HEK293 (cell line): Measurements from ENCODE around the gene C1orf122.

Source experiments
- CTCF ChIA-PET: fragments of 350-600 bp; formaldehyde crosslinking; extraction: SDS; loops from one replicate; lab custom pipeline; 2021; ENCODE audit warnings: antibody characterized with exemption; lab: Yijun Ruan, JAX
- POLR2A ChIA-PET: fragments of 300-600 bp; formaldehyde crosslinking; extraction: SDS; loops from one replicate; lab custom pipeline; 2020; ENCODE audit warnings: antibody characterized with exemption, inconsistent platforms; lab: Yijun Ruan, JAX
- H3K27ac ChIP-seq: fragments of 200-500 bp; sonication (Bioruptor generic); 2 replicates; pipeline ENCODE4 v1.5.1; 2014; ENCODE audit warnings: low read depth, low read length, control low read depth, inconsistent platforms; ENCODE audit errors: extremely low read depth
- H3K36me3 ChIP-seq, 2 experiments: fragments of 200-500 bp in 1 of 2; sonication (Bioruptor generic) in 1 of 2; 1 replicate in 1 of 2; 2 replicates in 1 of 2; pipeline ENCODE4 v1.5.1; 2014 to 2017; ENCODE audit warnings: inconsistent platforms in 2 of 2, low read length in 2 of 2; ENCODE audit not compliant: control insufficient read depth in 2 of 2, insufficient read depth in 1 of 2
- H3K4me1 ChIP-seq: fragments of 200-500 bp; sonication (Bioruptor generic); 2 replicates; pipeline ENCODE4 v1.5.1; 2014; ENCODE audit warnings: mild to moderate bottlenecking, low read length, inconsistent platforms; ENCODE audit not compliant: control insufficient read depth, insufficient read depth
- H3K4me3 ChIP-seq: 2 replicates; pipeline ENCODE4 v1.5.1; 2011; ENCODE audit warnings: low read depth, mild to moderate bottlenecking, control low read depth, low read length, moderate library complexity
- H3K9me3 ChIP-seq: fragments of 200-500 bp; sonication (Bioruptor generic); 2 replicates; pipeline ENCODE4 v1.5.1; 2014; ENCODE audit warnings: low read depth, low read length, inconsistent platforms; ENCODE audit not compliant: control insufficient read depth, insufficient read depth
- FEZF1 ChIP-seq: fragments of 450-650 bp; formaldehyde crosslinking; IDR thresholded peaks from 2 replicates; pipeline ENCODE4 v1.5.1; 2016; ENCODE audit warnings: missing biosample characterization, missing genetic modification characterization
- GLIS2 ChIP-seq: fragments of 450-650 bp; formaldehyde crosslinking; IDR thresholded peaks from 2 replicates; pipeline ENCODE4 v1.5.1; 2016; ENCODE audit warnings: missing biosample characterization, missing genetic modification characterization
- KLF7 ChIP-seq: fragments of 450-650 bp; formaldehyde crosslinking; IDR thresholded peaks from 2 replicates; pipeline ENCODE4 v1.5.1; 2016; ENCODE audit warnings: missing biosample characterization, missing genetic modification characterization, borderline replicate concordance
- MZF1 ChIP-seq: fragments of 450-650 bp; formaldehyde crosslinking; IDR thresholded peaks from 2 replicates; pipeline ENCODE4 v1.5.1; 2017; ENCODE audit warnings: missing biosample characterization, missing genetic modification characterization, borderline replicate concordance
- SP7 ChIP-seq: fragments of 450-650 bp; formaldehyde crosslinking; IDR thresholded peaks from 2 replicates; pipeline ENCODE4 v1.5.1; 2016; ENCODE audit warnings: missing biosample characterization, missing genetic modification characterization
- ZFP37 ChIP-seq: fragments of 450-650 bp; formaldehyde crosslinking; IDR thresholded peaks from 2 replicates; pipeline ENCODE4 v1.5.1; 2016; ENCODE audit warnings: missing biosample characterization, missing genetic modification characterization
- ZFP41 ChIP-seq: fragments of 450-650 bp; formaldehyde crosslinking; IDR thresholded peaks from 2 replicates; pipeline ENCODE4 v1.5.1; 2016; ENCODE audit warnings: missing biosample characterization, missing genetic modification characterization, borderline replicate concordance
- ZNF10 ChIP-seq: fragments of 450-650 bp; formaldehyde crosslinking; IDR thresholded peaks from 2 replicates; pipeline ENCODE4 v1.5.1; 2017; ENCODE audit warnings: missing biosample characterization, missing genetic modification characterization
- ZNF155 ChIP-seq: fragments of 450-650 bp; formaldehyde crosslinking; IDR thresholded peaks from 2 replicates; pipeline ENCODE4 v1.5.1; 2016; ENCODE audit warnings: missing biosample characterization, missing genetic modification characterization
- ZNF184 ChIP-seq: fragments of 450-650 bp; IDR thresholded peaks from 2 replicates; pipeline ENCODE4 v1.5.1; 2018; ENCODE audit warnings: missing biosample characterization, mild to moderate bottlenecking, missing genetic modification characterization
- ZNF24 ChIP-seq: fragments of 450-650 bp; formaldehyde crosslinking; IDR thresholded peaks from 2 replicates; pipeline ENCODE4 v1.5.1; 2016; ENCODE audit warnings: missing biosample characterization, missing genetic modification characterization
- ZNF302 ChIP-seq: fragments of 450-650 bp; formaldehyde crosslinking; IDR thresholded peaks from 2 replicates; pipeline ENCODE4 v1.5.1; 2016; ENCODE audit warnings: missing biosample characterization, missing genetic modification characterization, low read depth
- ZNF311 ChIP-seq: fragments of 450-650 bp; formaldehyde crosslinking; IDR thresholded peaks from 2 replicates; pipeline ENCODE4 v1.5.1; 2017; ENCODE audit warnings: missing biosample characterization, missing genetic modification characterization, borderline replicate concordance
- ZNF341 ChIP-seq: fragments of 450-650 bp; formaldehyde crosslinking; IDR thresholded peaks from 2 replicates; pipeline ENCODE4; 2016; ENCODE audit warnings: low read depth, missing biosample characterization, missing genetic modification characterization
- ZNF354C ChIP-seq: fragments of 450-650 bp; formaldehyde crosslinking; IDR thresholded peaks from 2 replicates; pipeline ENCODE4 v1.5.1; 2016; ENCODE audit warnings: missing biosample characterization, missing genetic modification characterization, low read depth, borderline replicate concordance
- ZNF426 ChIP-seq: fragments of 450-650 bp; formaldehyde crosslinking; IDR thresholded peaks from 2 replicates; pipeline ENCODE4 v1.5.1; 2017; ENCODE audit warnings: missing biosample characterization, missing genetic modification characterization, mild to moderate bottlenecking, inconsistent platforms, moderate library complexity
- ZNF560 ChIP-seq: fragments of 450-650 bp; formaldehyde crosslinking; IDR thresholded peaks from 2 replicates; pipeline ENCODE4 v1.5.1; 2017; ENCODE audit warnings: missing biosample characterization, missing genetic modification characterization, borderline replicate concordance
- ZNF658 ChIP-seq: fragments of 450-650 bp; formaldehyde crosslinking; IDR thresholded peaks from 2 replicates; pipeline ENCODE4; 2016; ENCODE audit warnings: missing biosample characterization, missing genetic modification characterization
- ZNF785 ChIP-seq: fragments of 450-650 bp; formaldehyde crosslinking; IDR thresholded peaks from 2 replicates; pipeline ENCODE4 v1.5.1; 2016; ENCODE audit warnings: missing biosample characterization, missing genetic modification characterization
- ZSCAN30 ChIP-seq: fragments of 450-650 bp; IDR thresholded peaks from 2 replicates; pipeline ENCODE4 v1.5.1; 2018; ENCODE audit warnings: missing biosample characterization, mild to moderate bottlenecking, missing genetic modification characterization, moderate library complexity
- TF ChIP-seq, protein P1 (sequence below): fragments of 450-650 bp; formaldehyde crosslinking; IDR thresholded peaks from 2 replicates; pipeline ENCODE4 v1.5.1; 2016; ENCODE audit warnings: missing biosample characterization, missing genetic modification characterization, low read depth
- TF ChIP-seq, protein P2 (sequence below): fragments of 450-650 bp; formaldehyde crosslinking; IDR thresholded peaks from 2 replicates; pipeline ENCODE4 v1.5.1; 2016; ENCODE audit warnings: missing biosample characterization, missing genetic modification characterization

C1orf122 gene

GRCh38 chr1:37836788-37837187, 29.2 kb downstream of the C1orf122 start:
- Histone ChIP-seq H3K4me3 (no peak overlapping the region), H3K36me3 (peaks cover 29 to 87% of the 10 kb centered on the region in 2 experiments), H3K27ac (no peak overlapping the region), H3K4me1 (no peaks in the 10 kb centered on the region), H3K9me3 (no peaks in the 10 kb centered on the region)
- ChIA-PET CTCF (interaction anchor here (0.6 to 1.2 kb wide), 4 partner anchors 15 to 1260 kb away, joined by 3 to 6 read pairs (median 3); no protein-coding TSS in a partner anchor), POLR2A (no interaction called here)
- TF ChIP-seq ZNF10: no peak
- TF ChIP-seq ZNF560: no peak

- Histone ChIP-seq H3K9me3 (no peaks in the 10 kb centered on the region), H3K4me3 (no peak overlapping the region), H3K36me3 (peaks cover 13 to 73% of the 10 kb centered on the region in 2 experiments), H3K27ac (no peak overlapping the region), H3K4me1 (no peaks in the 10 kb centered on the region)
- ChIA-PET CTCF (interaction anchor here (1.4 kb wide), 1 partner anchor 20 kb away, joined by 6 read pairs; the partner anchor contains the start of gene MTF1), POLR2A (interaction anchor here (1.0 kb wide), 1 partner anchor 16 kb away, joined by 4 read pairs; no protein-coding TSS in a partner anchor)
- no peak for TF ChIP-seq MZF1 (tag by site-specific recombination)
- no peak for TF ChIP-seq ZNF658 (tag by site-specific recombination)
- no peak for TF ChIP-seq ZSCAN30
- no peak for TF ChIP-seq ZNF184
- TF ChIP-seq ZNF24: no peak
- TF ChIP-seq, protein P1, sequence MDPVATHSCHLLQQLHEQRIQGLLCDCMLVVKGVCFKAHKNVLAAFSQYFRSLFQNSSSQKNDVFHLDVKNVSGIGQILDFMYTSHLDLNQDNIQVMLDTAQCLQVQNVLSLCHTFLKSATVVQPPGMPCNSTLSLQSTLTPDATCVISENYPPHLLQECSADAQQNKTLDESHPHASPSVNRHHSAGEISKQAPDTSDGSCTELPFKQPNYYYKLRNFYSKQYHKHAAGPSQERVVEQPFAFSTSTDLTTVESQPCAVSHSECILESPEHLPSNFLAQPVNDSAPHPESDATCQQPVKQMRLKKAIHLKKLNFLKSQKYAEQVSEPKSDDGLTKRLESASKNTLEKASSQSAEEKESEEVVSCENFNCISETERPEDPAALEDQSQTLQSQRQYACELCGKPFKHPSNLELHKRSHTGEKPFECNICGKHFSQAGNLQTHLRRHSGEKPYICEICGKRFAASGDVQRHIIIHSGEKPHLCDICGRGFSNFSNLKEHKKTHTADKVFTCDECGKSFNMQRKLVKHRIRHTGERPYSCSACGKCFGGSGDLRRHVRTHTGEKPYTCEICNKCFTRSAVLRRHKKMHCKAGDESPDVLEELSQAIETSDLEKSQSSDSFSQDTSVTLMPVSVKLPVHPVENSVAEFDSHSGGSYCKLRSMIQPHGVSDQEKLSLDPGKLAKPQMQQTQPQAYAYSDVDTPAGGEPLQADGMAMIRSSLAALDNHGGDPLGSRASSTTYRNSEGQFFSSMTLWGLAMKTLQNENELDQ (tag by site-specific recombination): no peak
- no peak for TF ChIP-seq ZFP37 (tag by site-specific recombination)
- TF ChIP-seq, protein P2, sequence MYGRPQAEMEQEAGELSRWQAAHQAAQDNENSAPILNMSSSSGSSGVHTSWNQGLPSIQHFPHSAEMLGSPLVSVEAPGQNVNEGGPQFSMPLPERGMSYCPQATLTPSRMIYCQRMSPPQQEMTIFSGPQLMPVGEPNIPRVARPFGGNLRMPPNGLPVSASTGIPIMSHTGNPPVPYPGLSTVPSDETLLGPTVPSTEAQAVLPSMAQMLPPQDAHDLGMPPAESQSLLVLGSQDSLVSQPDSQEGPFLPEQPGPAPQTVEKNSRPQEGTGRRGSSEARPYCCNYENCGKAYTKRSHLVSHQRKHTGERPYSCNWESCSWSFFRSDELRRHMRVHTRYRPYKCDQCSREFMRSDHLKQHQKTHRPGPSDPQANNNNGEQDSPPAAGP: no peak
- no peak for TF ChIP-seq KLF7 (tag by site-specific recombination)
- TF ChIP-seq ZNF302: no peak
- TF ChIP-seq GLIS2 (tag by site-specific recombination): no peak
- TF ChIP-seq ZNF426: no peak
- no peak for TF ChIP-seq ZNF354C (tag by site-specific recombination)
- no peak for TF ChIP-seq ZFP41 (tag by site-specific recombination)
- TF ChIP-seq ZNF311 (tag by site-specific recombination): no peak
- no peak for TF ChIP-seq SP7 (tag by site-specific recombination)
- TF ChIP-seq ZNF155 (tag by site-specific recombination): no peak
- no peak for TF ChIP-seq ZNF785 (tag by site-specific recombination)
- TF ChIP-seq ZNF341 (tag by site-specific recombination): no peak
- no peak for TF ChIP-seq FEZF1 (tag by site-specific recombination)
Measured at GRCh38 chr1:37839676-37840075, 32.1 kb downstream of the C1orf122 start.
